HEK293 (cell line): ENCODE measurements around the gene JAZF1.

Experiments used
- CTCF ChIA-PET: fragments of 350-600 bp; formaldehyde crosslinking; extraction: SDS; loops from one replicate; lab custom pipeline; 2021; ENCODE audit warnings: antibody characterized with exemption; lab: Yijun Ruan, JAX
- POLR2A ChIA-PET: fragments of 300-600 bp; formaldehyde crosslinking; extraction: SDS; loops from one replicate; lab custom pipeline; 2020; ENCODE audit warnings: antibody characterized with exemption, inconsistent platforms; lab: Yijun Ruan, JAX
- H3K27ac ChIP-seq: fragments of 200-500 bp; sonication (Bioruptor generic); 2 replicates; pipeline ENCODE4 v1.5.1; 2014; ENCODE audit warnings: low read depth, low read length, control low read depth, inconsistent platforms; ENCODE audit errors: extremely low read depth
- H3K36me3 ChIP-seq, 2 experiments: fragments of 200-500 bp in 1 of 2; sonication (Bioruptor generic) in 1 of 2; 1 replicate in 1 of 2; 2 replicates in 1 of 2; pipeline ENCODE4 v1.5.1; 2014 to 2017; ENCODE audit warnings: inconsistent platforms in 2 of 2, low read length in 2 of 2; ENCODE audit not compliant: control insufficient read depth in 2 of 2, insufficient read depth in 1 of 2
- H3K4me1 ChIP-seq: fragments of 200-500 bp; sonication (Bioruptor generic); 2 replicates; pipeline ENCODE4 v1.5.1; 2014; ENCODE audit warnings: mild to moderate bottlenecking, low read length, inconsistent platforms; ENCODE audit not compliant: control insufficient read depth, insufficient read depth
- H3K4me3 ChIP-seq: 2 replicates; pipeline ENCODE4 v1.5.1; 2011; ENCODE audit warnings: low read depth, mild to moderate bottlenecking, control low read depth, low read length, moderate library complexity
- H3K9me3 ChIP-seq: fragments of 200-500 bp; sonication (Bioruptor generic); 2 replicates; pipeline ENCODE4 v1.5.1; 2014; ENCODE audit warnings: low read depth, low read length, inconsistent platforms; ENCODE audit not compliant: control insufficient read depth, insufficient read depth
- ELK4 ChIP-seq: IDR thresholded peaks from 2 replicates; pipeline ENCODE4 v1.6.1; 2011; ENCODE audit warnings: mild to moderate bottlenecking, low read depth, low read length, borderline replicate concordance
- GFI1B ChIP-seq: fragments of 450-650 bp; formaldehyde crosslinking; IDR thresholded peaks from 2 replicates; pipeline ENCODE4 v1.5.1; 2016; ENCODE audit warnings: missing biosample characterization, missing genetic modification characterization
- KLF1 ChIP-seq: fragments of 450-650 bp; formaldehyde crosslinking; IDR thresholded peaks from 2 replicates; pipeline ENCODE4 v1.5.1; 2016; ENCODE audit warnings: missing biosample characterization, missing genetic modification characterization
- KLF8 ChIP-seq: fragments of 450-650 bp; formaldehyde crosslinking; IDR thresholded peaks from 2 replicates; pipeline ENCODE4 v1.5.1; 2016; ENCODE audit warnings: missing biosample characterization, missing genetic modification characterization
- PBX3 ChIP-seq: sonication (generic); formaldehyde crosslinking; IDR thresholded peaks from 2 replicates; pipeline ENCODE4 v1.8.1; 2022; ENCODE audit warnings: mild to moderate bottlenecking, moderate library complexity, missing genetic modification reagents
- SP3 ChIP-seq: fragments of 450-650 bp; formaldehyde crosslinking; IDR thresholded peaks from 2 replicates; pipeline ENCODE4 v1.5.1; 2016; ENCODE audit warnings: missing biosample characterization, missing genetic modification characterization
- ZBTB10 ChIP-seq: fragments of 450-650 bp; formaldehyde crosslinking; IDR thresholded peaks from 2 replicates; pipeline ENCODE4 v1.5.1; 2016; ENCODE audit warnings: missing biosample characterization, missing genetic modification characterization
- ZBTB20 ChIP-seq: fragments of 450-650 bp; formaldehyde crosslinking; IDR thresholded peaks from 2 replicates; pipeline ENCODE4 v1.5.1; 2016; ENCODE audit warnings: missing biosample characterization, missing genetic modification characterization
- ZBTB21 ChIP-seq: fragments of 450-650 bp; formaldehyde crosslinking; IDR thresholded peaks from 2 replicates; pipeline ENCODE4 v1.5.1; 2017; ENCODE audit warnings: missing biosample characterization, missing genetic modification characterization
- ZFP37 ChIP-seq: fragments of 450-650 bp; formaldehyde crosslinking; IDR thresholded peaks from 2 replicates; pipeline ENCODE4 v1.5.1; 2016; ENCODE audit warnings: missing biosample characterization, missing genetic modification characterization
- ZNF146 ChIP-seq: fragments of 450-650 bp; formaldehyde crosslinking; IDR thresholded peaks from 2 replicates; pipeline ENCODE4 v1.5.1; 2016; ENCODE audit warnings: missing biosample characterization, missing genetic modification characterization
- ZNF175 ChIP-seq: fragments of 450-650 bp; formaldehyde crosslinking; IDR thresholded peaks from 2 replicates; pipeline ENCODE4 v1.5.1; 2016; ENCODE audit warnings: missing biosample characterization, missing genetic modification characterization
- ZNF184 ChIP-seq: fragments of 450-650 bp; IDR thresholded peaks from 2 replicates; pipeline ENCODE4 v1.5.1; 2018; ENCODE audit warnings: missing biosample characterization, mild to moderate bottlenecking, missing genetic modification characterization
- ZNF223 ChIP-seq: fragments of 450-650 bp; formaldehyde crosslinking; IDR thresholded peaks from 2 replicates; pipeline ENCODE4 v1.5.1; 2016; ENCODE audit warnings: missing biosample characterization, missing genetic modification characterization
- ZNF324 ChIP-seq: fragments of 450-650 bp; formaldehyde crosslinking; IDR thresholded peaks from 2 replicates; pipeline ENCODE4 v1.5.1; 2016; ENCODE audit warnings: missing biosample characterization, missing genetic modification characterization
- ZNF350 ChIP-seq: fragments of 450-650 bp; formaldehyde crosslinking; IDR thresholded peaks from 2 replicates; pipeline ENCODE4 v1.5.0; 2017; ENCODE audit warnings: missing biosample characterization, mild to moderate bottlenecking, missing genetic modification characterization
- ZNF394 ChIP-seq: fragments of 450-650 bp; formaldehyde crosslinking; IDR thresholded peaks from 2 replicates; pipeline ENCODE4 v1.5.1; 2016; ENCODE audit warnings: missing biosample characterization, missing genetic modification characterization, mild to moderate bottlenecking, moderate library complexity, borderline replicate concordance
- ZNF529 ChIP-seq: fragments of 450-650 bp; formaldehyde crosslinking; IDR thresholded peaks from 2 replicates; pipeline ENCODE4 v1.5.1; 2017; ENCODE audit warnings: missing genetic modification characterization, missing biosample characterization; ENCODE audit not compliant: insufficient replicate concordance
- ZNF664 ChIP-seq: fragments of 450-650 bp; formaldehyde crosslinking; IDR thresholded peaks from 2 replicates; pipeline ENCODE4 v1.5.1; 2016; ENCODE audit warnings: missing biosample characterization, missing genetic modification characterization
- ZNF768 ChIP-seq: fragments of 450-650 bp; formaldehyde crosslinking; IDR thresholded peaks from 2 replicates; pipeline ENCODE4 v1.5.1; 2018; ENCODE audit warnings: missing biosample characterization, mild to moderate bottlenecking, missing genetic modification characterization
- ZNF792 ChIP-seq: fragments of 450-650 bp; formaldehyde crosslinking; IDR thresholded peaks from 2 replicates; pipeline ENCODE4 v1.5.1; 2016; ENCODE audit warnings: missing biosample characterization, missing genetic modification characterization
- ZNF830 ChIP-seq: fragments of 450-650 bp; IDR thresholded peaks from 2 replicates; pipeline ENCODE4 v1.5.0; 2018; ENCODE audit warnings: missing biosample characterization, missing genetic modification characterization, low read depth, mild to moderate bottlenecking, moderate library complexity
- ZSCAN30 ChIP-seq: fragments of 450-650 bp; IDR thresholded peaks from 2 replicates; pipeline ENCODE4 v1.5.1; 2018; ENCODE audit warnings: missing biosample characterization, mild to moderate bottlenecking, missing genetic modification characterization, moderate library complexity
- TF ChIP-seq, protein P1 (sequence below): fragments of 450-650 bp; IDR thresholded peaks from 2 replicates; pipeline ENCODE4 v1.5.1; 2018; ENCODE audit warnings: missing biosample characterization, mild to moderate bottlenecking, missing genetic modification characterization
- TF ChIP-seq, protein P2 (sequence below): fragments of 450-650 bp; formaldehyde crosslinking; IDR thresholded peaks from 2 replicates; pipeline ENCODE4 v1.5.1; 2016; ENCODE audit warnings: missing biosample characterization, missing genetic modification characterization

JAZF1 gene

DNA sequence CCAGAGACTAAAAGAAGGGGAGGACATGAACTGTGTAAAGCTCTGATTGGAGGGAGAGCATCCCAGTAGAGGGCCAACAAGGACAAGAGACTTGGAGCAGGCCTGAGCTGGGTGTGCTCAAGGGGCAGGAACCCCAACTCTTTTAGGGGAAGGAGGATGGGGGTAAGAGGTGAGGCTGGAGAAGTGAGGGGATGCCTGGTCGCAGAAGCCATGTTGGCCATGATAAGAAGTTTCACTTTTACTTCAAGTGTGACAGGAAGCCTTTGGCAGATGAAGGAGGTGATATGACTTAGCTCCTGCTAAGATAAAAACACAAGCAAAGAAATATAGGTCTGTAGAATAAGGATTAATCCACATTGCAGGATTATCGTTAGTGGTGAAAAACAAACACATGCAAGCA lies 208.3 kb downstream of the JAZF1 start:
- no peaks in the 10 kb centered on the region for H3K4me1 ChIP-seq
- ChIA-PET CTCF (no interaction called here), POLR2A (no interaction called here)
- no peaks in the 10 kb centered on the region for H3K9me3 ChIP-seq
- no peak overlapping the region for H3K27ac ChIP-seq
- H3K4me3 ChIP-seq = no peak overlapping the region
- no peaks in the 10 kb centered on the region for H3K36me3 ChIP-seq
- TF ChIP-seq ZNF324 (tag by site-specific recombination) = no peak
- no peak for TF ChIP-seq ZNF529 (tag by site-specific recombination)
- no peak for TF ChIP-seq ZNF146 (tag by site-specific recombination)
- TF ChIP-seq, all 188 proteins: peak for 0

DNA sequence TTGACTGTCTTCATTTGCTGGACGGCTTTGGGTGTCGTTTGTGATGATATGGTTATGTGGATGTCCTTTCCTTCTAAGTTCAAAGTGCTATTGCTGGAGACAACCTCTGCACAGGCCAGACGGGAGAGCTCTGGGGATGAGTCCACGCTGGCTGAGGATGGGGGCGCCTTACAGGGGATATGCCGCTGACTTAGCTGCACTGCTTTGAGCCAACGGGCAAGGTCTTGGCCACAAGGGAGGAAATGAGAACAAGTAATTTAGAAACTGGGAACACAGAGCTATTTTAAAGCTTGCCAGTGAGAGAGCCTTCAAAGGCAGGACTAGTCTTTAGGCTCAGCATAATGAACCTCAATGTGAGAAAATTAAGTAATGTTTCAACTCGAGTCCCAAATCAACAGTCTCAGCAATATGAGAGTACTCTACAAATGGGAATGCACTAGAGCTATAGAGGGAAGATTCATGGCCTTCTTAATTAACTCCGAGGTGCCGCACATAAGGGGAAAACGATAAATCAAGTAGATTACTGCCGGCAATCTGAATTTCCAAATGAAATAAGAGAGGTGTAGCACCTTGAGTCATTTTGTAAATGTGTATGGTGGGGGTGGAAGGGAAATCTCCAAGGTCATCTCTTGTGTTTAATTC lies 209.3 kb downstream of the JAZF1 start:
- Histone ChIP-seq H3K4me3 (no peak overlapping the region), H3K36me3 (no peaks in the 10 kb centered on the region), H3K27ac (no peak overlapping the region), H3K9me3 (no peaks in the 10 kb centered on the region), H3K4me1 (no peaks in the 10 kb centered on the region)
- TF ChIP-seq ZNF768 (tag by site-specific recombination) (no peak), ZNF664 (tag by site-specific recombination) (no peak), SP3 (tag by site-specific recombination) (no peak), ZNF830 (tag by site-specific recombination) (no peak), ZBTB10 (tag by site-specific recombination) (no peak), ZNF394 (tag by site-specific recombination) (no peak), GFI1B (tag by site-specific recombination) (no peak), ZFP37 (tag by site-specific recombination) (no peak), ZNF184 (tag by site-specific recombination) (no peak), ZNF223 (tag by site-specific recombination) (no peak), ZNF350 (tag by site-specific recombination) (no peak), ELK4 (no peak), ZNF175 (no peak)
- POLR2A ChIA-PET = no interaction called here
- CTCF ChIA-PET = no interaction called here

- H3K4me1 ChIP-seq = no peaks in the 10 kb centered on the region
- H3K27ac ChIP-seq = no peak overlapping the region
- H3K4me3 ChIP-seq = no peak overlapping the region
- CTCF ChIA-PET = interaction anchor here (0.5 kb wide), 1 partner anchor 225 kb away, joined by 3 read pairs; no protein-coding TSS in a partner anchor
- no peaks in the 10 kb centered on the region for H3K36me3 ChIP-seq
- POLR2A ChIA-PET = no interaction called here
- H3K9me3 ChIP-seq = no peaks in the 10 kb centered on the region
- no peak for TF ChIP-seq ZNF792 (tag by site-specific recombination)
- no peak for TF ChIP-seq ZSCAN30 (tag by site-specific recombination)
- TF ChIP-seq, protein P1, sequence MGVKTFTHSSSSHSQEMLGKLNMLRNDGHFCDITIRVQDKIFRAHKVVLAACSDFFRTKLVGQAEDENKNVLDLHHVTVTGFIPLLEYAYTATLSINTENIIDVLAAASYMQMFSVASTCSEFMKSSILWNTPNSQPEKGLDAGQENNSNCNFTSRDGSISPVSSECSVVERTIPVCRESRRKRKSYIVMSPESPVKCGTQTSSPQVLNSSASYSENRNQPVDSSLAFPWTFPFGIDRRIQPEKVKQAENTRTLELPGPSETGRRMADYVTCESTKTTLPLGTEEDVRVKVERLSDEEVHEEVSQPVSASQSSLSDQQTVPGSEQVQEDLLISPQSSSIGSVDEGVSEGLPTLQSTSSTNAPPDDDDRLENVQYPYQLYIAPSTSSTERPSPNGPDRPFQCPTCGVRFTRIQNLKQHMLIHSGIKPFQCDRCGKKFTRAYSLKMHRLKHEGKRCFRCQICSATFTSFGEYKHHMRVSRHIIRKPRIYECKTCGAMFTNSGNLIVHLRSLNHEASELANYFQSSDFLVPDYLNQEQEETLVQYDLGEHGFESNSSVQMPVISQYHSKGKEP (tag by site-specific recombination) = no peak
- TF ChIP-seq, protein P2, sequence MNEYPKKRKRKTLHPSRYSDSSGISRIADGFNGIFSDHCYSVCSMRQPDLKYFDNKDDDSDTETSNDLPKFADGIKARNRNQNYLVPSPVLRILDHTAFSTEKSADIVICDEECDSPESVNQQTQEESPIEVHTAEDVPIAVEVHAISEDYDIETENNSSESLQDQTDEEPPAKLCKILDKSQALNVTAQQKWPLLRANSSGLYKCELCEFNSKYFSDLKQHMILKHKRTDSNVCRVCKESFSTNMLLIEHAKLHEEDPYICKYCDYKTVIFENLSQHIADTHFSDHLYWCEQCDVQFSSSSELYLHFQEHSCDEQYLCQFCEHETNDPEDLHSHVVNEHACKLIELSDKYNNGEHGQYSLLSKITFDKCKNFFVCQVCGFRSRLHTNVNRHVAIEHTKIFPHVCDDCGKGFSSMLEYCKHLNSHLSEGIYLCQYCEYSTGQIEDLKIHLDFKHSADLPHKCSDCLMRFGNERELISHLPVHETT (tag by site-specific recombination) = no peak
- TF ChIP-seq KLF8 (tag by site-specific recombination) = no peak
- TF ChIP-seq KLF1 (tag by site-specific recombination) = no peak
- no peak for TF ChIP-seq ZBTB20 (tag by site-specific recombination)
- TF ChIP-seq PBX3 (CRISPR knock-in tag) = no peak
- TF ChIP-seq ZBTB21 (tag by site-specific recombination) = no peak
These were observed 210.2 kb downstream of the JAZF1 start for GRCh38 chr7:27970350-27970749.
